GM23338 (cell line): ENCODE results near the gene SYNDIG1. TPM values are rescaled to one million over a fixed set of nuclear protein-coding genes. Genes with fewer than 3 reads are reported as not detected.

ENCODE experiments used
- ATAC-seq: fragments of 200-7000 bp; cut with Tn5 transposase; 3 replicates; pipeline ENCODE4 v1.9.1; 2020
- DNase-seq: peaks from one replicate; pipeline ENCODE4 v3.0.0-alpha.2; 2015; ENCODE audit warnings: low spot score
- H2AFZ ChIP-seq: fragments of 200-600 bp; sonication (generic); 2 replicates; pipeline ENCODE4 v1.8.0; 2016; ENCODE audit warnings: antibody characterized with exemption, mild to moderate bottlenecking, moderate library complexity
- H3F3A ChIP-seq: fragments of 200-600 bp; sonication (generic); replicated peaks from 2 replicates; pipeline ENCODE4 v1.8.0; 2017; ENCODE audit warnings: antibody characterized with exemption, mixed run types, low read depth
- H3K27ac ChIP-seq: fragments of 200-600 bp; sonication (generic); 2 replicates; pipeline ENCODE4 v1.6.1; 2016; ENCODE audit warnings: low read depth
- H3K27me3 ChIP-seq: fragments of 200-600 bp; sonication (generic); 2 replicates; pipeline ENCODE4 v1.8.0; 2016; ENCODE audit warnings: mild to moderate bottlenecking, mixed run types, moderate library complexity; ENCODE audit not compliant: insufficient read depth
- H3K36me3 ChIP-seq: fragments of 200-600 bp; sonication (generic); 2 replicates; pipeline ENCODE4 v1.8.0; 2016; ENCODE audit warnings: mild to moderate bottlenecking; ENCODE audit not compliant: insufficient read depth
- H3K4me1 ChIP-seq: fragments of 200-600 bp; sonication (generic); 2 replicates; pipeline ENCODE4 v1.8.0; 2016; ENCODE audit warnings: mild to moderate bottlenecking, moderate library complexity; ENCODE audit not compliant: insufficient read depth
- H3K4me2 ChIP-seq: fragments of 200-600 bp; sonication (generic); 2 replicates; pipeline ENCODE4 v1.7.1; 2017; ENCODE audit warnings: mixed run types
- H3K4me3 ChIP-seq: fragments of 200-600 bp; sonication (generic); 2 replicates; pipeline ENCODE4 v1.6.1; 2016; ENCODE audit warnings: mixed run types
- H3K79me2 ChIP-seq: fragments of 200-600 bp; sonication (generic); replicated peaks from 2 replicates; pipeline ENCODE4 v1.8.0; 2017; ENCODE audit warnings: mild to moderate bottlenecking; ENCODE audit not compliant: insufficient read depth
- H3K9me2 ChIP-seq: fragments of 200-600 bp; sonication (generic); 2 replicates; pipeline ENCODE4 v1.8.0; 2017; ENCODE audit not compliant: insufficient read depth
- H4K20me1 ChIP-seq: fragments of 200-600 bp; sonication (generic); replicated peaks from 2 replicates; pipeline ENCODE4 v1.8.0; 2017; ENCODE audit warnings: mild to moderate bottlenecking; ENCODE audit not compliant: insufficient read depth
- H3K27ac Mint-ChIP-seq: 2 replicates; pipeline ENCODE4 v1.8.0; 2020; ENCODE audit warnings: inconsistent platforms, mild to moderate bottlenecking, moderate library complexity, mixed read lengths
- H3K27me3 Mint-ChIP-seq: 3 replicates; pipeline ENCODE4 v1.8.0; 2022; ENCODE audit warnings: low read depth, mild to moderate bottlenecking, moderate library complexity, mixed read lengths, inconsistent platforms; ENCODE audit not compliant: insufficient read depth, poor library complexity
- H3K36me3 Mint-ChIP-seq: 3 replicates; pipeline ENCODE4 v1.8.0; 2021; ENCODE audit warnings: low read depth, mild to moderate bottlenecking, inconsistent platforms, moderate library complexity, mixed read lengths
- H3K4me1 Mint-ChIP-seq: 3 replicates; pipeline ENCODE4 v1.8.0; 2020; ENCODE audit warnings: mild to moderate bottlenecking, inconsistent platforms, mixed read lengths
- H3K4me3 Mint-ChIP-seq: 3 replicates; pipeline ENCODE4 v1.8.0; 2021; ENCODE audit warnings: moderate library complexity, mild to moderate bottlenecking, inconsistent platforms, mixed read lengths
- H3K9me3 Mint-ChIP-seq: 3 replicates; pipeline ENCODE4 v1.8.0; 2020; ENCODE audit warnings: moderate library complexity, mild to moderate bottlenecking, inconsistent platforms, mixed read lengths
- CREB1 ChIP-seq: fragments of 250-450 bp; sonication (Bioruptor Pico); IDR thresholded peaks from 2 replicates; pipeline ENCODE4 v1.5.0; 2020; ENCODE audit warnings: low read depth, mild to moderate bottlenecking, moderate library complexity
- CTCF ChIP-seq, 2 experiments: fragments of 200-600 bp in 1 of 2; sonication (generic) in 1 of 2; conservative IDR thresholded peaks; 2 replicates each; pipeline versions ENCODE4 v1.5.1 to v1.6.1; 2016 to 2017; ENCODE audit warnings: antibody characterized with exemption in 2 of 2, low read depth in 2 of 2, mild to moderate bottlenecking in 2 of 2, moderate library complexity in 1 of 2
- ETS1 ChIP-seq: IDR thresholded peaks from 2 replicates; pipeline ENCODE4 v1.6.1; 2016; ENCODE audit warnings: antibody characterized with exemption
- EZH2 ChIP-seq: fragments of 200-600 bp; sonication (generic); IDR thresholded peaks from one replicate; pipeline ENCODE4 v1.8.0; 2017; ENCODE audit warnings: antibody characterized with exemption, mild to moderate bottlenecking, low read depth; ENCODE audit not compliant: unreplicated experiment
- EZH2phosphoT487 ChIP-seq: fragments of 200-600 bp; sonication (generic); IDR thresholded peaks from one replicate; pipeline ENCODE4 v1.8.1; 2018; ENCODE audit warnings: antibody characterized with exemption; ENCODE audit not compliant: unreplicated experiment
- JUNB ChIP-seq: IDR thresholded peaks from one replicate; pipeline ENCODE4 v1.6.1; 2016; ENCODE audit warnings: antibody characterized with exemption; ENCODE audit not compliant: unreplicated experiment
- NANOG ChIP-seq: IDR thresholded peaks from 2 replicates; pipeline ENCODE4 v1.6.1; 2016; ENCODE audit warnings: antibody characterized with exemption, borderline replicate concordance
- POLR2AphosphoS5 ChIP-seq: IDR thresholded peaks from 2 replicates; pipeline ENCODE4 v1.6.1; 2016; ENCODE audit warnings: antibody characterized with exemption, low read depth
- REST ChIP-seq: IDR thresholded peaks from one replicate; pipeline ENCODE4 v1.6.1; 2018; ENCODE audit warnings: antibody characterized with exemption; ENCODE audit not compliant: unreplicated experiment
- STAT1 ChIP-seq: IDR thresholded peaks from one replicate; pipeline ENCODE4 v1.6.1; 2016; ENCODE audit warnings: antibody characterized with exemption; ENCODE audit not compliant: unreplicated experiment
- ZNF114 ChIP-seq: fragments of 250-450 bp; sonication (Bioruptor Pico); IDR thresholded peaks from 2 replicates; pipeline ENCODE4 v1.5.0; 2020; ENCODE audit warnings: mild to moderate bottlenecking, moderate library complexity
- ZNF331 ChIP-seq: fragments of 250-450 bp; sonication (Bioruptor Pico); IDR thresholded peaks from 2 replicates; pipeline ENCODE4 v1.5.0; 2020; ENCODE audit warnings: low read depth, mild to moderate bottlenecking, moderate library complexity
- ZNF462 ChIP-seq: fragments of 250-450 bp; sonication (Bioruptor Pico); IDR thresholded peaks from 2 replicates; pipeline ENCODE4 v1.5.0; 2020; ENCODE audit warnings: mild to moderate bottlenecking, moderate library complexity
- polyA plus RNA-seq: library from polyadenylated mRNA; unstranded; fragments of >200 nt; fragmentation: Nextera tagmentation; extraction: Ambion mirVana; gene quantifications from 2 replicates; pipeline ENCODE4 v1.2.1, GENCODE V29; 2016
- total RNA-seq: library from RNA; depleted of rRNA; stranded (reverse); fragments of >200 nt; shearing (Covaris generic); gene quantifications from 2 replicates; pipeline ENCODE4 v1.2.3, GENCODE V29; 2014

Gene SYNDIG1
- total and polyA plus RNA-seq, 2 experiments from 2014 or later = 2.8 to 4.8 TPM

GRCh38 chr20:24446811-24447210 is 22.6 kb upstream of the SYNDIG1 start:
- Mint-ChIP-seq H3K36me3 (no peaks in the 10 kb centered on the region), H3K4me1 (peaks cover 51% of the 10 kb centered on the region), H3K9me3 (no peaks in the 10 kb centered on the region), H3K27ac (no peak overlapping the region), H3K4me3 (no peak overlapping the region), H3K27me3 (peaks cover 6% of the 10 kb centered on the region)
- H3K36me3 ChIP-seq = no peaks in the 10 kb centered on the region
- H4K20me1 ChIP-seq = no peaks in the 10 kb centered on the region
- H3K79me2 ChIP-seq = no peaks in the 10 kb centered on the region
- DNase-seq = no peak
- no peak for TF ChIP-seq EZH2phosphoT487
- TF ChIP-seq STAT1 = no peak
- TF ChIP-seq CTCF (conservative IDR thresholded peaks at IDR 0.05; ENCODE audit: low read depth in 2 of 2) = no peak
- no peak for TF ChIP-seq CREB1 (CRISPR knock-in tag)
- TF ChIP-seq REST = no peak
- no peak for TF ChIP-seq ZNF114 (CRISPR knock-in tag)
- TF ChIP-seq EZH2 = no peak
- TF ChIP-seq POLR2AphosphoS5 = no peak
- TF ChIP-seq ZNF331 (CRISPR knock-in tag) = no peak
- no peak for TF ChIP-seq ZNF462 (CRISPR knock-in tag)
- TF ChIP-seq ETS1 = no peak
- no peak for TF ChIP-seq NANOG
- TF ChIP-seq JUNB = no peak
- ATAC-seq = no peak
- H2AFZ ChIP-seq = no peak overlapping the region
- no peak overlapping the region for H3K4me3 ChIP-seq
- H3K27me3 ChIP-seq = no peaks in the 10 kb centered on the region
- peaks cover 40% of the 10 kb centered on the region for H3K4me1 ChIP-seq
- H3F3A ChIP-seq = 0 out of 2 replicates have a peak, but pooled peaks cover 4% of the 10 kb centered on the region
- no peak overlapping the region for H3K4me2 ChIP-seq
- no peaks in the 10 kb centered on the region; the same call in 1 of the 2 replicates for H3K9me2 ChIP-seq
- no peak overlapping the region for H3K27ac ChIP-seq
